NCI-H2107 (cell line): ENCODE results near the gene NDUFB1.

ENCODE experiments used
- DNase-seq: peaks from one replicate; lab custom pipeline; 2025; lab: John Stamatoyannopoulos, UW

Gene NDUFB1

DNA sequence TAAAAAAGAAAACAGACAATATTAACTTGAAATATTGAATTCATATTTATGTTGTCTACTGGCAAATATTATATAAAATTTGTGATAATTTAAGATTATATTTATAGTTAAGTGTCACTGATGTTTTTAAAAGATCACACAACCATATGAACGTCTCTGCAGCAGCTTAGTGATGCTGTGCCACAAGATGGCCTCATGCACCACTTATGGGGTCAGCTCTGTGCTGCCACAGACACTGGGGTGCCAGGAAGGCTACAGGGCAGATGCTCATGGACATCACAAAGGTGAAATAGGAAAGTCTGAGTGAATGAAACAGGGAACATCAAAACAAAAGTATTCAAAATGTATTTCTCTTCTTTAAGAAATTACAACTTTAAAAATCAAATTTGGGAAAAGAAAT is 28.2 kb downstream of the NDUFB1 start:
- no peak for DNase-seq

DNA sequence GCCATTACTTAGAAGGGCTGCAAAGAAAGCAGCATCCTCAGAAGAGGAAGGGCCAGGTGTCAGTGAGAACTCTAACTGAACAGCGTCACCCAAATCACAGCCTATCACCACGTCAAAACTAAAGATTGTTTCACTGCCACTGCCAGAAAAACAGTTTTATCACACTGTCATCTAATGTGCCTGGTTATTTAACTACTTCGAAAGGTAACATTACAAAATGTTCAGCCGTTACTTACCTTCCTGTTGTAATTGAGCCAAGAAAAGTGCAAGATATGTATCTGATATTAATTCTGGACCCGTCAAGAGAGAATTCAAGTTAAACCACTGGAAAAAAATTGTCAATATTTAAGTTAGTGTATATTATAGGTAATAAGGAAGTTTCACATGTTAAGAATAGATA is 33.0 kb downstream of the NDUFB1 start:
- DNase-seq: no peak

- DNase-seq: no peak
Measured at GRCh38 chr14:92074555-92074954, 47.0 kb downstream of the NDUFB1 start.
